ENCODE measurements around the gene SAA2. TPM values are rescaled to one million over a fixed set of nuclear protein-coding genes. Genes with fewer than 3 reads are reported as not detected.
A peak's percentile ranks its signal among the peaks of the same experiment; 100 is the strongest.
"Not testable (repeated sequence)": the region's sequence is repeated elsewhere in the genome, so short reads cannot be mapped to it uniquely, and the experiment has no call there.

Gene SAA2
- total RNA-seq: not detected in 2 replicates

DNA sequence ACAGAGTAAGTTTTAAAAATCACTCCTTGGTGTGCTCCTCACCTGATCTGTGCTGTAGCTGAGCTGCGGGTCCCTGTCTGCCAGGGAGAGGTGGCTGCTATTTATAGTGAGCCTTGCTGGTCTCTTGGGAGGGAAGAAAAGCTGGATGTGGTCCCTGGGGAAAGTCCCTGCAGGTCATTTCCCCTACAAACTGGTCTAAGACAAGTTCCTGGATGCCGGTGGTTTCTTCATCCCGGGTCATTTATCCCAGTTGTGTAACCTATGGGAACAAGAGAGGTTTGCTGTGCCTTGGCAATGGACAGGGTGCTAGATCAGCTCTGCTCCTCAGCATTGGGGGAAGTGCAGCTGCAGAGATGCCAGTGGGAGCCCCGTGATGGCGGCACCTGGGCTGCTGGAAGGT lies at the start of gene SAA2:
Gene SAA2 (minus strand): TSS at position 108 of the 400 bp plus-strand sequence. CDS start 657 bp downstream, outside the sequence.
- Mint-ChIP-seq H3K36me3 (ENCODE audit: low read depth) (no peaks in the 10 kb centered on the region), H3K4me1 (ENCODE audit: low read depth) (peaks cover 38% of the 10 kb centered on the region), H3K9me3 (no peaks in the 10 kb centered on the region), H3K27ac (no peak within 1 kb of the TSS), H3K27me3 (ENCODE audit: insufficient read depth) (peaks cover 11% of the 10 kb centered on the region), H3K4me3 (no peak within 1 kb of the TSS)
- intact Hi-C loops (cut with micrococcal nuclease): loop anchor here (10.0 kb wide), 2 partner anchors 234 to 386 kb away; partner anchors contain the start of genes SERGEF and SPTY2D1
- DNase-seq (ENCODE audit: low spot score): no peak

DNA sequence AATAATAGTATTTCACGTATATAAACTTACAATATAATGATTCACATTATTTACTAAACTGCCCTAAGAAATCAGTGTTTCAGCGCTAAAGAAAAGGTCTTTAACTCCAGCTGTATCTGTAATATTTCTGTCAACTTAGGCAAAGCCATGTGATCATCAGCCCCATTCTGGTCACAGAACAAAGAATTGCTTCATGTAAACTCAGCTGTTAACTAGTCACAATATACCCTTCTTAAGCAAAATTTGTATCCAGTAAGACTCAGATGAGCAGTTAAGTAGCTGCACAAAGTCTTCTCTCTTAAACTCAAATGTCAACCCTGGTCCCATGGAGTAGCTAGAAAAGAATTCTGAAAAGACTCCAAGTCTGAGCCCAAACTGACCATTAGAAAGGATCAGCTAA lies 46.8 kb upstream of the SAA2 start:
- no peak for DNase-seq (ENCODE audit: low spot score)
- Mint-ChIP-seq H3K4me1 (ENCODE audit: low read depth) (peaks cover 24% of the 10 kb centered on the region), H3K27me3 (ENCODE audit: insufficient read depth) (no peaks in the 10 kb centered on the region), H3K27ac (no peak overlapping the region), H3K36me3 (ENCODE audit: low read depth) (peaks cover 56% of the 10 kb centered on the region), H3K4me3 (no peak overlapping the region), H3K9me3 (no peaks in the 10 kb centered on the region)
- intact Hi-C loops (cut with micrococcal nuclease): no loop called here

DNA sequence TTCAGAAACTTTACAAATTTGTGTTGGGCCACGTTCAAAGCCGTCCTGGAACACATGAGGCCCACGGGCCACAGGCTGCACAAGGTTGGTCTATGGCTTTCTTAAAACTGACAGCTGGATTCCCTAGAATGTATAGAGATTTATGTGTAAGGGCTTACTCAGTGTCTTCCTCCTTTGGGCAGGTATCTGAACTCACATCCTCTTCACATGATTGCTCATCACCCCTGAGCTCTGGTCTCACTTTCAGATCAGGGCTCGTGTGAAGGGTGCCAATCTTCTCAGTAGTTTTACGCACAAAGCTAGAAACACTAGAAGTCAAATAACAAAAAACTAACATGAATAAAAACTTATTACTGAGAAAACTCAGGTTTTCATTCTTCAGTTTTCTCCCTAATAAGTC lies 46.4 kb upstream of the SAA2 start:
- no peaks in the 10 kb centered on the region for H3K9me3 Mint-ChIP-seq
- peaks cover 60% of the 10 kb centered on the region for H3K36me3 Mint-ChIP-seq (ENCODE audit: low read depth)

DNA sequence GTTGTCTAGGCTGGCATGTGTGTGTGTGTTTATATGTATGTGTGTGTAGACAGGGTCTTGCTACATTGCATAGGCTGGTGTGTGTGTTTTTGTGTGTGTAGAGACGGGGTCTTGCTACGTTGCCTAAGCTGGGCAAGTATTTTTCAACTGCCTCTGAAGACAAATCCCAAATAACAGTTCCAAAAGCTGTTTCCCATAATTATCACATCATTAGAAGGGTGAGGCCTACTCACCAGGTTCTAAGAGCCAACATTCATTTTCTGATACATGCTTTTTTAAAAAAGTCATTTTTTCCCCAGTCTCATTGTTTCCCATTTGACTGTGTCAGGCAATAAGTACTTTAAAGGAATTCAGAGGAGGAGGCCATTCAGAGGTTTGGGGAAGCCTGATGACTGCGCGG lies 40.4 kb upstream of the SAA2 start:
- Mint-ChIP-seq H3K36me3 (ENCODE audit: low read depth) (peaks cover 47% of the 10 kb centered on the region), H3K4me3 (no peak overlapping the region), H3K27ac (no peak overlapping the region), H3K9me3 (no peaks in the 10 kb centered on the region), H3K4me1 (ENCODE audit: low read depth) (no peaks in the 10 kb centered on the region), H3K27me3 (ENCODE audit: insufficient read depth) (no peaks in the 10 kb centered on the region)
- intact Hi-C loops (cut with micrococcal nuclease): no loop called here
- DNase-seq (ENCODE audit: low spot score): no peak

More for the DNA sequence above, 46.4 kb upstream of the SAA2 start:
- no peaks in the 10 kb centered on the region for H3K27me3 Mint-ChIP-seq (ENCODE audit: insufficient read depth)
- intact Hi-C loops (cut with micrococcal nuclease): no loop called here
- H3K4me3 Mint-ChIP-seq: no peak overlapping the region
- DNase-seq (ENCODE audit: low spot score): no peak
- no peak overlapping the region for H3K27ac Mint-ChIP-seq
- H3K4me1 Mint-ChIP-seq (ENCODE audit: low read depth): peaks cover 24% of the 10 kb centered on the region

DNA sequence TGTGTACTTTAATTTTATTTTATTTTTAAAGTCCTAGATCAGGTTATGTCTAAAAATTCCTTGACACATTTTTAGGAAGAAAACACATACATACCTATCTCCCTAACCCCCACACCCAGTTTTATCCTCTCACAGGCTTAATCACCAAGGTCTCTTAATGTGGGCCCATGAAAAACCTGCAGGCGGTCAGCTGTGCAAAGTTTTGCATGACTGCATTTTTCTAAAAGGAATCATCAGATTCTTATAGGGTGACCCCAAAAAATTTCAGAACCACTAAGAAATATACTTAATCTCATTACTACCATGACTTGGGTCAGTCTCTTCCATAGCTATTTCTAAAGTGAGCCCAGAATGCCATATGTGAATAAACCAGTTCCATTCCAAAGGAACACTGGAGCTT lies 37.4 kb upstream of the SAA2 start:
- no peak overlapping the region for H3K27ac Mint-ChIP-seq
- no peaks in the 10 kb centered on the region for H3K27me3 Mint-ChIP-seq (ENCODE audit: insufficient read depth)
- H3K4me1 Mint-ChIP-seq (ENCODE audit: low read depth): peaks cover 6% of the 10 kb centered on the region
- H3K9me3 Mint-ChIP-seq: no peaks in the 10 kb centered on the region
- no peak overlapping the region for H3K4me3 Mint-ChIP-seq
- H3K36me3 Mint-ChIP-seq (ENCODE audit: low read depth): peaks cover 42% of the 10 kb centered on the region
- intact Hi-C loops (cut with micrococcal nuclease): no loop called here
- DNase-seq (ENCODE audit: low spot score): no peak

DNA sequence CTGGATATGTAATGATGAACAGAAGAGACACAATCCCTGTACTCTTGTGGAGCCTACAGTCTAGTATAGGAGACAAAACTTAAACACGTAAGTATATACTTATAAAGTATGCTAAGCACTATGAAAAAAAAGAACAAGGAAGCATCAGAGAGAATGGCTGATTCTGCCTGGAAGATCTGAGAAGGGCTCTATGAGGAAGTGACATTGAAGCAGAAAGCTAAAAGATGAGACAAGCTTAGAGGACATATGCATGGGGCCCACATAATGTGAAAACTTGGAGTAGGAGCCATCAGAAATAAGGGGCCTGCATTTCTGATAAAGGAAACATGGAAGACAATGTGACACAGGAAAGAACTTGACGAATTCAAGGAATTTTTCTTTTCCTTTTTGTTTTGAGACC lies 34.2 kb upstream of the SAA2 start:
- peaks cover 24% of the 10 kb centered on the region for H3K4me1 Mint-ChIP-seq (ENCODE audit: low read depth)
- intact Hi-C loops (cut with micrococcal nuclease): loop anchor here (5.0 kb wide), 1 partner anchor 40 kb away; no protein-coding TSS in a partner anchor
- no peaks in the 10 kb centered on the region for H3K9me3 Mint-ChIP-seq
- no peak overlapping the region for H3K27ac Mint-ChIP-seq
- H3K4me3 Mint-ChIP-seq: no peak overlapping the region
- H3K36me3 Mint-ChIP-seq (ENCODE audit: low read depth): peaks cover 49% of the 10 kb centered on the region
- no peaks in the 10 kb centered on the region for H3K27me3 Mint-ChIP-seq (ENCODE audit: insufficient read depth)
- DNase-seq (ENCODE audit: low spot score): no peak

DNA sequence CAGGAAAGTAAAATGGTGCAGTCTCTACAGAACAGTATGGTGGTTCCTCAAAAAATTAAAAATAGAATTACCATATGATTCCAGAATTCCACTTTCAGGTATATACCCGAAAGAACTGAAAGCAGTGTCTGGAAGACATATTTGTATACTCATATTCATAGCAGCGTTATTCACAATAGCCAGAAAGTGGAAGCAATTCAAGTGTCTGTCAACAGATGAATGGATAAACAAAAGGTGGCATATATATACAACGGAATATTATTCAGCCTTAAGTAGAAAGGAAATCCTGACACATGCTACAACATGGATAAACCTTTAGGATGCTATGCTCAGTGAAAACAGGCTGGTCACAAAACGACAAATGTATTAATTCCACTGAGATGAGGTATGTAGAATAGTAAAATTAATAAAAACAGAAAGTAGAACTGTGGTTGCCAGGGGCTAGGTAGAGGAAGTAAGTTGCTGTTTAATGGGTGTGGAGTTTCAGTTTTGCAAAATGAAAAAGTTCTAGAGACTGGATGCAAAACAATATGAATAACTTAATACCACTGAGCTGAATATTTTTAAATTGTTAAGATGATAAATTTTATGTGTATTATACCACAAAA lies 32.1 kb upstream of the SAA2 start:
- peaks cover 24% of the 10 kb centered on the region for H3K4me1 Mint-ChIP-seq (ENCODE audit: low read depth)
- H3K36me3 Mint-ChIP-seq (ENCODE audit: low read depth): peaks cover 44% of the 10 kb centered on the region
- peak overlapping the region; percentile 70 for H3K27ac Mint-ChIP-seq
- no peak for DNase-seq (ENCODE audit: low spot score)
- H3K27me3 Mint-ChIP-seq (ENCODE audit: insufficient read depth): no peaks in the 10 kb centered on the region
- intact Hi-C loops (cut with micrococcal nuclease): loop anchor here (5.0 kb wide), 1 partner anchor 38 kb away; no protein-coding TSS in a partner anchor
- H3K9me3 Mint-ChIP-seq: no peaks in the 10 kb centered on the region
- peak overlapping the region; percentile 57 for H3K4me3 Mint-ChIP-seq

DNA sequence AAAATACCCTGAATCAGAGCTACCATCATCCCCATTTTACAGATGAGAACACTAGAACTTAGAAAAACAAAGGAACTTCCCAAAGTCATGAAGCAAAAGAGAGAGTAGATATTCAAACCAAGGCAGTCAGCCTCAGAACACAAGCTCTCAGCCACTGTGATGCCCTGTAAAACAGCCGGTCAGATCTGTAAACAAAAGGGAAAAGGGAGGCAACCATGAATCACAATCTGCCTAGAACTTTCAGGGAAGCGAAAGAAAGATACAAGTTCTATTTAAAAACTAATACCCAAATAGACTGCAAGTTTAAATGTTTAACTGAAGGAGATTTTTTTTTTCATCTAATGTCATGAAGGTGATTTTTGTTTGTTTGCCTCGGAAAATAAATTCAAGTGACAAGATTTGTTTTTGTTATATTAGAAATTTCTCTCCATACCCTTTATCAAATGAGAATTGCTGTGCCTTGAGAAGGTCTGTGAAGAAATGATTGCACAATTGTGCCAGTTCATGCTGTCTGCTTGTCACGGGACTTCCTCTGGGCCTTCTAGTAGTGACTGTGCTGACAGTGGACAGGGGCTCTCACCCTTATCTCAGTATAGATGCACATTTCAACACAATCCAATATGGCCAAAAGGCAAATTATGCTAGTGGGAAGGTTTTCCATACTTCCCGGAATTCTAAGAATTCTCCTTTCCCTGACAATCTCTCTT lies 29.2 kb upstream of the SAA2 start:
- Mint-ChIP-seq H3K36me3 (ENCODE audit: low read depth) (peaks cover 37% of the 10 kb centered on the region), H3K4me1 (ENCODE audit: low read depth) (peaks cover 24% of the 10 kb centered on the region), H3K27ac (no peak overlapping the region), H3K27me3 (ENCODE audit: insufficient read depth) (no peaks in the 10 kb centered on the region), H3K4me3 (no peak overlapping the region), H3K9me3 (no peaks in the 10 kb centered on the region)
- intact Hi-C loops (cut with micrococcal nuclease): no loop called here
- DNase-seq (ENCODE audit: low spot score): no peak

DNA sequence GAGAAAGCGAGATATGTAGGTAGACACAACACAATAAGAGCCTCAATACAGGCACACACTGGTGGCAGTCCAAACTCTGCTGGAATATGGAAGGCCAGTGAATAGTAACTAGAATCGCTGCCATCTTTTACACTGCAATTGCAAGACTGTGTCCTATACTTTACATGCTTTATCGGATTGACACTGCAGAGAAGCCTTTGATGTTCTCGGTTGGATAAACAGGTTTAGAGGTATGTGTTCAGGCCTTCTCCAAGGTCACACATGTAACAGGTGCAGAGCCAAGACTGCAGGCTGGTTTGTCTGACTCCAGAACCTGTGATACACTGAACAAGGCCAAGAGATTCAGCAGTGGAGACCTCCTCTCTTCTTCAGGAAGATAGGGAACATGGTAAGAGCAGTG lies 22.7 kb upstream of the SAA2 start:
- Mint-ChIP-seq H3K36me3 (ENCODE audit: low read depth) (peaks cover 6% of the 10 kb centered on the region), H3K27me3 (ENCODE audit: insufficient read depth) (peaks cover 1% of the 10 kb centered on the region), H3K4me1 (ENCODE audit: low read depth) (no peaks in the 10 kb centered on the region), H3K9me3 (no peaks in the 10 kb centered on the region), H3K27ac (no peak overlapping the region), H3K4me3 (no peak overlapping the region)
- intact Hi-C loops (cut with micrococcal nuclease): no loop called here
- DNase-seq (ENCODE audit: low spot score): no peak

DNA sequence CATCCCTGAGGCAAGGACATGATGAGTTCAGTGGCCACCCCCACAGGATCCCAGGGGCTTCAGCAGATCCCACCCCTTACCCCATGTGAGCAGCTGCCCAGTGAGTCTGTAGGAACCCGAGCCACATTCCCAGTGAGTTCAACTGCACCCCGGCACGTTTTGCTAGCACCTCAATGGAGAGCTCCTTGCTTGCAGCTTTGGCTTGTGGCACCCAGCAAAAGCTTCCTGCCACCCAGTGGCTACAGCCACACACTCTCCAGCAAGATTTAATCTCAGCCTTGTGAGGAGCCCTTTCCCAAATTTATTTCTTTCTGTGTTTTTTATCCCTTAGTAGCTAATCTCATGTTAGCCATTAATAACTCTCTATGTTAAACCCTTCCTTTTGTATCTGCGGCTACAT lies 21.6 kb upstream of the SAA2 start:
- H3K9me3 Mint-ChIP-seq: no peaks in the 10 kb centered on the region
- DNase-seq (ENCODE audit: low spot score): no peak
- H3K4me1 Mint-ChIP-seq (ENCODE audit: low read depth): no peaks in the 10 kb centered on the region
- H3K27ac Mint-ChIP-seq: no peak overlapping the region
- peaks cover 4% of the 10 kb centered on the region for H3K27me3 Mint-ChIP-seq (ENCODE audit: insufficient read depth)
- no peak overlapping the region for H3K4me3 Mint-ChIP-seq
- intact Hi-C loops (cut with micrococcal nuclease): no loop called here
- H3K36me3 Mint-ChIP-seq (ENCODE audit: low read depth): peaks cover 4% of the 10 kb centered on the region

DNA sequence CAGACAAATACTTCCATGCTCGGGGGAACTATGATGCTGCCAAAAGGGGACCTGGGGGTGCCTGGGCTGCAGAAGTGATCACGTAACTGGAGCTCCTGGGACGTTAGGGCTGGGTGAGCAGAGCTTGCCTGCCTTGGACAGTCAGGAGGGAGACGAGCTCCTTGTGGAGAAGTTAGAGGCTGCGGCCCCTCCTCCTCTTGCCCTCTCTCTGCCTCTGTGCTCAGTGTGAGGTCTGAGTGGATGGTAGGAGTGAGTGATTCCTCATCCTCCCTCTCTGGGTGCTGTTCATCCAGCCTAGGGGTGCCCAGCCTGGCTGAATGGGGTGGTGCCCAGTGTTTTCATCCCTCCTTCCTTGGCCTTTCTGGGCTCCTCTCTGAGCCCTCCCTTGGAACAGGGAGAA lies 20.8 kb upstream of the SAA2 start:
- H3K9me3 Mint-ChIP-seq; DNase-seq (ENCODE audit: low spot score); H3K36me3 Mint-ChIP-seq (ENCODE audit: low read depth); H3K27me3 Mint-ChIP-seq (ENCODE audit: insufficient read depth); H3K4me1 Mint-ChIP-seq (ENCODE audit: low read depth); H3K4me3 Mint-ChIP-seq; H3K27ac Mint-ChIP-seq; intact Hi-C loops (cut with micrococcal nuclease): not testable (repeated sequence)

DNA sequence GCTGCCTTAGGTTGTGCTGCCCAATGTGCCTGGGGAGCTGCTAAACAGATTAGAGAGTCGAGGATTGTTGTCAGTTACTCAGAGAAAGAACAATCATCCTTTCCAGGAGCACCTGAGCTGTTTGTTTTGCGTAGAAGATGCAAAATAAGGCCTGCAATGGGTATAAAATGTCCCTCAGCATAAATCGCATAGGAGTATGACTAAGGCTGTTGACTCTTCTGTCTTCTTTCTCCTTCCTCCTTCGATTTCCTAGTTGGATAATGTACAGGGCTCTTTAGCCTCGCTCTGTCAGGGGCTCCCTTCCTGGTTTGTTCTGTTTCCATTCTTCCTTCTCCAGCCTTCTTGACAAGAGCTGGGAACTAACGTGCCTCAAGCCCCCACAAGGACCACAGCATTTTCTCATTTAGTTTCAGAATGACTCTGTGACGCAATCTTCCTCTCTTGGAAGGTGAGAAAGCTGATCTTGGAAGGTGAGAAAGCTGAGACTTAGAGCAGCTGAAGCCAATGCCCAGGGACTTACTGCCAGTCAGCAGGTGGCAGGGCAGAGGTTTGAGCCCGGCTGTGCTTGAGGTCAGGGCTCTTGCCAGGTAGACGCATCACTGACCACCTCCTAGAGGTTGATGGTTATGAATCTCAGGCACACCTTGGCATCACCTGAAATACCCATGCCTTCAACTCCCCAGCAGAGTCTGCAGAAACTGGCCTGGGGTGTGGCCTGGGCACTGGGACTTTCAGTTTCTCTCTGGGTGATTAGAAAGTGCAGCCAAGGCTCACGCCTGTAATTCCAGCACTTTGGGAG lies 19.1 kb upstream of the SAA2 start:
- DNase-seq (ENCODE audit: low spot score); H3K4me1 Mint-ChIP-seq (ENCODE audit: low read depth); intact Hi-C loops (cut with micrococcal nuclease); H3K4me3 Mint-ChIP-seq; H3K27me3 Mint-ChIP-seq (ENCODE audit: insufficient read depth); H3K9me3 Mint-ChIP-seq; H3K36me3 Mint-ChIP-seq (ENCODE audit: low read depth); H3K27ac Mint-ChIP-seq: not testable (repeated sequence)

DNA sequence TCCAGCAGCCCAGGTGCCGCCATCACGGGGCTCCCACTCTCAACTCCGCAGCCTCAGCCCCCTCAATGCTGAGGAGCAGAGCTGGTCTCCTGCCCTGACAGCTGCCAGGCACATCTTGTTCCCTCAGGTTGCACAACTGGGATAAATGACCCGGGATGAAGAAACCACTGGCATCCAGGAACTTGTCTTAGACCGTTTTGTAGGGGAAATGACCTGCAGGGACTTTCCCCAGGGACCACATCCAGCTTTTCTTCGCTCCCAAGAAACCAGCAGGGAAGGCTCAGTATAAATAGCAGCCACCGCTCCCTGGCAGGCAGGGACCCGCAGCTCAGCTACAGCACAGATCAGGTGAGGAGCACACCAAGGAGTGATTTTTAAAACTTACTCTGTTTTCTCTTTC lies 17.5 kb upstream of the SAA2 start, which contains the start of gene SAA1:
Gene SAA1 (plus strand): TSS at position 316 of the 400 bp plus-strand sequence. CDS start 624 bp downstream, outside the sequence.
- H3K27me3 Mint-ChIP-seq (ENCODE audit: insufficient read depth): peaks cover 3% of the 10 kb centered on the region
- H3K27ac Mint-ChIP-seq: no peak within 1 kb of the TSS
- no peak for DNase-seq (ENCODE audit: low spot score)
- intact Hi-C loops (cut with micrococcal nuclease): no loop called here
- H3K9me3 Mint-ChIP-seq: no peaks in the 10 kb centered on the region
- H3K4me3 Mint-ChIP-seq: no peak within 1 kb of the TSS
- no peaks in the 10 kb centered on the region for H3K36me3 Mint-ChIP-seq (ENCODE audit: low read depth)
- H3K4me1 Mint-ChIP-seq (ENCODE audit: low read depth): no peaks in the 10 kb centered on the region
